ENCODE measurements around the gene OCSTAMP.
A peak's percentile ranks its signal among the peaks of the same experiment; 100 is the strongest.

Gene OCSTAMP

GRCh38 chr20:46550461-46550860 lies at the start of gene OCSTAMP:
TSS of gene OCSTAMP (minus strand) at chr20:46550654. CDS start at chr20:46550560, 94 bp downstream.
- no peaks in the 10 kb centered on the region for H3K36me3 Mint-ChIP-seq (ENCODE audit: low read depth)
- intact Hi-C loops (cut with micrococcal nuclease), result no loop called here
- H3K9me3 Mint-ChIP-seq, result no peaks in the 10 kb centered on the region
- peaks cover 40% of the 10 kb centered on the region for H3K4me1 Mint-ChIP-seq (ENCODE audit: low read depth)
- peak within 1 kb of the TSS; percentile 24 for H3K27ac Mint-ChIP-seq
- peaks cover 15% of the 10 kb centered on the region for H3K27me3 Mint-ChIP-seq
- no peak within 1 kb of the TSS for H3K4me3 Mint-ChIP-seq

- no peaks in the 10 kb centered on the region for H3K36me3 Mint-ChIP-seq (ENCODE audit: low read depth)
- intact Hi-C loops (cut with micrococcal nuclease), result no loop called here
- H3K27me3 Mint-ChIP-seq, result peaks cover 27% of the 10 kb centered on the region
- no peak overlapping the region for H3K4me3 Mint-ChIP-seq
- H3K27ac Mint-ChIP-seq, result no peak overlapping the region
- peaks cover 5% of the 10 kb centered on the region for H3K4me1 Mint-ChIP-seq (ENCODE audit: low read depth)
- H3K9me3 Mint-ChIP-seq, result no peaks in the 10 kb centered on the region
Observed at GRCh38 chr20:46599227-46599987, 49.0 kb upstream of the OCSTAMP start.

GRCh38 chr20:46595933-46596332 lies 45.5 kb upstream of the OCSTAMP start:
- intact Hi-C loops (cut with micrococcal nuclease), result no loop called here
- Mint-ChIP-seq H3K27ac (no peak overlapping the region), H3K4me1 (ENCODE audit: low read depth) (no peaks in the 10 kb centered on the region), H3K36me3 (ENCODE audit: low read depth) (no peaks in the 10 kb centered on the region), H3K4me3 (no peak overlapping the region), H3K27me3 (peaks cover 26% of the 10 kb centered on the region), H3K9me3 (no peaks in the 10 kb centered on the region)

GRCh38 chr20:46594725-46595124 lies 44.3 kb upstream of the OCSTAMP start:
- Mint-ChIP-seq H3K27me3 (peaks cover 22% of the 10 kb centered on the region), H3K36me3 (ENCODE audit: low read depth) (no peaks in the 10 kb centered on the region), H3K9me3 (no peaks in the 10 kb centered on the region), H3K27ac (no peak overlapping the region), H3K4me1 (ENCODE audit: low read depth) (no peaks in the 10 kb centered on the region), H3K4me3 (no peak overlapping the region)
- intact Hi-C loops (cut with micrococcal nuclease), result no loop called here

- no peaks in the 10 kb centered on the region for H3K36me3 Mint-ChIP-seq (ENCODE audit: low read depth)
- H3K9me3 Mint-ChIP-seq, result no peaks in the 10 kb centered on the region
- intact Hi-C loops (cut with micrococcal nuclease), result no loop called here
- H3K27ac Mint-ChIP-seq, result no peak overlapping the region
- peaks cover 19% of the 10 kb centered on the region for H3K27me3 Mint-ChIP-seq
- no peak overlapping the region for H3K4me3 Mint-ChIP-seq
- no peaks in the 10 kb centered on the region for H3K4me1 Mint-ChIP-seq (ENCODE audit: low read depth)
Observed at GRCh38 chr20:46592580-46593362, 42.3 kb upstream of the OCSTAMP start.

GRCh38 chr20:46590443-46590842 lies 40.0 kb upstream of the OCSTAMP start:
- Mint-ChIP-seq H3K9me3 (no peaks in the 10 kb centered on the region), H3K4me3 (no peak overlapping the region), H3K36me3 (ENCODE audit: low read depth) (no peaks in the 10 kb centered on the region), H3K27ac (no peak overlapping the region), H3K27me3 (peaks cover 12% of the 10 kb centered on the region), H3K4me1 (ENCODE audit: low read depth) (no peaks in the 10 kb centered on the region)
- intact Hi-C loops (cut with micrococcal nuclease), result loop anchor here (2.0 kb wide), 1 partner anchor 46 kb away; no protein-coding TSS in a partner anchor

GRCh38 chr20:46588532-46589511 lies 38.4 kb upstream of the OCSTAMP start:
- H3K36me3 Mint-ChIP-seq (ENCODE audit: low read depth), result no peaks in the 10 kb centered on the region
- no peak overlapping the region for H3K27ac Mint-ChIP-seq
- H3K9me3 Mint-ChIP-seq, result no peaks in the 10 kb centered on the region
- H3K27me3 Mint-ChIP-seq, result peaks cover 9% of the 10 kb centered on the region
- no peak overlapping the region for H3K4me3 Mint-ChIP-seq
- intact Hi-C loops (cut with micrococcal nuclease), result no loop called here
- H3K4me1 Mint-ChIP-seq (ENCODE audit: low read depth), result no peaks in the 10 kb centered on the region

GRCh38 chr20:46587986-46588385 lies 37.5 kb upstream of the OCSTAMP start:
- H3K27me3 Mint-ChIP-seq, result peaks cover 14% of the 10 kb centered on the region
- H3K27ac Mint-ChIP-seq, result no peak overlapping the region
- H3K4me1 Mint-ChIP-seq (ENCODE audit: low read depth), result no peaks in the 10 kb centered on the region
- no peaks in the 10 kb centered on the region for H3K36me3 Mint-ChIP-seq (ENCODE audit: low read depth)
- H3K4me3 Mint-ChIP-seq, result no peak overlapping the region
- intact Hi-C loops (cut with micrococcal nuclease), result no loop called here
- no peaks in the 10 kb centered on the region for H3K9me3 Mint-ChIP-seq

GRCh38 chr20:46586724-46587123 lies 36.3 kb upstream of the OCSTAMP start:
- peaks cover 1% of the 10 kb centered on the region for H3K4me1 Mint-ChIP-seq (ENCODE audit: low read depth)
- no peak overlapping the region for H3K4me3 Mint-ChIP-seq
- H3K27me3 Mint-ChIP-seq, result peaks cover 12% of the 10 kb centered on the region
- no peaks in the 10 kb centered on the region for H3K36me3 Mint-ChIP-seq (ENCODE audit: low read depth)
- no peaks in the 10 kb centered on the region for H3K9me3 Mint-ChIP-seq
- intact Hi-C loops (cut with micrococcal nuclease), result no loop called here
- no peak overlapping the region for H3K27ac Mint-ChIP-seq

GRCh38 chr20:46584508-46584907 lies 34.1 kb upstream of the OCSTAMP start:
- H3K4me1 Mint-ChIP-seq (ENCODE audit: low read depth), result peaks cover 6% of the 10 kb centered on the region
- H3K9me3 Mint-ChIP-seq, result no peaks in the 10 kb centered on the region
- H3K36me3 Mint-ChIP-seq (ENCODE audit: low read depth), result no peaks in the 10 kb centered on the region
- intact Hi-C loops (cut with micrococcal nuclease), result no loop called here
- H3K27ac Mint-ChIP-seq, result no peak overlapping the region
- peaks cover 17% of the 10 kb centered on the region for H3K27me3 Mint-ChIP-seq
- no peak overlapping the region for H3K4me3 Mint-ChIP-seq

- intact Hi-C loops (cut with micrococcal nuclease), result no loop called here
- Mint-ChIP-seq H3K27me3 (peaks cover 15% of the 10 kb centered on the region), H3K9me3 (no peaks in the 10 kb centered on the region), H3K4me3 (no peak overlapping the region), H3K4me1 (ENCODE audit: low read depth) (peaks cover 6% of the 10 kb centered on the region), H3K27ac (no peak overlapping the region), H3K36me3 (ENCODE audit: low read depth) (no peaks in the 10 kb centered on the region)
Observed at GRCh38 chr20:46583411-46584214, 33.2 kb upstream of the OCSTAMP start.

GRCh38 chr20:46582648-46583047 lies 32.2 kb upstream of the OCSTAMP start:
- no peaks in the 10 kb centered on the region for H3K36me3 Mint-ChIP-seq (ENCODE audit: low read depth)
- no peaks in the 10 kb centered on the region for H3K9me3 Mint-ChIP-seq
- H3K27me3 Mint-ChIP-seq, result peaks cover 17% of the 10 kb centered on the region
- peaks cover 6% of the 10 kb centered on the region for H3K4me1 Mint-ChIP-seq (ENCODE audit: low read depth)
- no peak overlapping the region for H3K27ac Mint-ChIP-seq
- intact Hi-C loops (cut with micrococcal nuclease), result no loop called here
- no peak overlapping the region for H3K4me3 Mint-ChIP-seq

GRCh38 chr20:46581391-46581790 lies 30.9 kb upstream of the OCSTAMP start:
- no peak overlapping the region for H3K27ac Mint-ChIP-seq

More at GRCh38 chr20:46581391-46581790, 30.9 kb upstream of the OCSTAMP start:
- Mint-ChIP-seq H3K4me3 (no peak overlapping the region), H3K9me3 (no peaks in the 10 kb centered on the region), H3K4me1 (ENCODE audit: low read depth) (peaks cover 6% of the 10 kb centered on the region), H3K36me3 (ENCODE audit: low read depth) (no peaks in the 10 kb centered on the region), H3K27me3 (peaks cover 17% of the 10 kb centered on the region)
- intact Hi-C loops (cut with micrococcal nuclease), result no loop called here
